Hematopoietic multipotent progenitor cell treated with erythropoietin and hydrocortisone succinate and interleukin-3 and kit ligand, for 17 days (in vitro differentiated cells): ENCODE measurements around the gene PLPP7.

Source experiments
- DNase-seq: peaks from one replicate; pipeline ENCODE4 v3.0.0-alpha.2; 2015; ENCODE audit warnings: low spot score

PLPP7 gene

GRCh38 chr9:131281119-131281965 is 8.2 kb upstream of the PLPP7 start:
- no peak for DNase-seq

DNA sequence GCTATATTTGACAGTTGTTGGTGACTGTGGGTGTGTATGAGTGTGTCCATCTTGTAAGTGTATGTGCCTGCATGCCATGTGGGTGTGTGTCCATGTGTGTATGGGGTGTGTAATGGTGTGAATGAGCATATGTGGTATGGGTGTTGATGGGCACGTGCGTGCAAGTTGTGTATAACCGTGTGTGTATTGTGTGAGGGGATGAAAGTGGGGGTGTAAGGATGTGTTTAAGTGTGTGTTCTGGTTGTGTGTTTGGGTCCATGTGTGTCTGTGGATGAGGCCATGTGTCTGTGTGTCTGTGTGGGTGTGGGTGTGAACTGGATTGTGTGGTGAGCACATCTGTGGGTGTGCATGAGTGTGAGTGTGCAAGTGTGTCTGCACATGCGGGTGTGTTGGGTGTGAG is 7.3 kb upstream of the PLPP7 start:
- DNase-seq = no peak

GRCh38 chr9:131282688-131283422 is 6.7 kb upstream of the PLPP7 start:
- DNase-seq = no peak

DNA sequence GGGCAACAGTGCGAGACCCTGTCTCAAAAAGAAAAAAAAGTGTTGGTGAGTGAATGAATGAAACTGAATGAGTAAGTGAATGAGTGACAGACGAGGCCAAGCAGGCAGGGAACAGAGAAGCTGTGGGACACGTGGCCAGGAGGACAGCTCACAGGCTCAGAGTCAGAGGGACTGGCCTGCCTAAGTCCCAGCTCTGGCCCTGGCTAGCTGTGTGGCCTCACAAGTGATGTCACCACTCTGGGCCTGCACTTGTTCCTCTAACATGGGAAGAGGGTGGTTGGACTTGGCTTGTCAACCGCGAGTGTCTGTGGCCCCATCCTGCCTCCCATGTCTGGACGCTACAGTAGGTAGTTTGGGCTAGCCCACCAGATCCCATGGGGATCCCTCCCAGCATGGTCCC is 4.7 kb upstream of the PLPP7 start:
- DNase-seq = no peak

DNA sequence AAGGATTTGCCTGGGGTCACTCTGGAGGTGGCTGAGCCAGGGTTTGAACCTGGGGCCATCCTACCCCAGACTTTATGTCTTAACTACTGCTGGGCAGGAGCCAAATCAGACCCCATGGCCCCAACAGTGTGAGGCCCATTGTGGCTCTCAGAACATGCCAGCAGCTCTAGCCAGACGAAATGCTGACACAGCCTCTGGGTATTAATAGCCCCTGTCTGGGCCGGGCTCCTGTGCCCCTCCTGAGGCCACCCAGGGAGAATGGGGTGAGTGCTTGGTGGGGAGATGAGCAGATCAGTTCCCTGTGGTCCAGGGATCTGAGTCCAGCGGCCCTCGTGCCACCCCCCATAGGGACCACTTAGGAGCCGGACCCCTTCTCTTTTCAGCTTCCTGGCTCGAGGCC is 2.2 kb upstream of the PLPP7 start:
- no peak for DNase-seq

- no peak for DNase-seq
Observed at GRCh38 chr9:131288217-131288616, 1.3 kb upstream of the PLPP7 start.

- DNase-seq = no peak
Observed at GRCh38 chr9:131290036-131290766, 678 bp downstream of the PLPP7 start.

- DNase-seq = no peak
Observed at GRCh38 chr9:131290767-131291370, 1.3 kb downstream of the PLPP7 start.

DNA sequence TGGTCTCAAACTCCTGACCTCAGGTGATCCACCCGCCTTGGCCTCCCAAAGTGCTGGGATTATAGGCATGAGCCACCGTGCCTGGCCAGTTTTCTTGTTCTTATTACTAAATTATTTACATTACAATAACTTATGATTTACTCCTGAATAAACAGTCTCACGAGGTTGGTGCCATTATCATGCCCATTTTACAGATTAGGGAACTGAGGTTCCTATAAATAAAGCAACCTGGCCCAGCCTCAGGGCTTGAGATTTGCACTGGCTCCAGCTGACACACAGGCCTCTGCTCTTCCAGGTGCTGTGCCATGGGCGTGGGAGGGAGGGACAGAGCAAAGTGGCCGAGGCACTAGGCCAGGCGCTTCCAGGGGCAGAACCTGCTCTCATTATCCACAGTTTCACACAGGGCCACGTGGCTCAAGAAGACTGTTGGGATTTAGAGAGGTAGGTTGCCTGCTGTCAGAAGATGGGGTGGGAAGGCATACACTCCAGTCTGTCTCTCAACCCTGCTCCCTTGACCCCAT is 2.3 kb downstream of the PLPP7 start:
- no peak for DNase-seq

GRCh38 chr9:131292937-131293336 is 3.4 kb downstream of the PLPP7 start:
- DNase-seq = no peak

GRCh38 chr9:131296460-131296859 is 6.9 kb downstream of the PLPP7 start:
- no peak for DNase-seq

DNA sequence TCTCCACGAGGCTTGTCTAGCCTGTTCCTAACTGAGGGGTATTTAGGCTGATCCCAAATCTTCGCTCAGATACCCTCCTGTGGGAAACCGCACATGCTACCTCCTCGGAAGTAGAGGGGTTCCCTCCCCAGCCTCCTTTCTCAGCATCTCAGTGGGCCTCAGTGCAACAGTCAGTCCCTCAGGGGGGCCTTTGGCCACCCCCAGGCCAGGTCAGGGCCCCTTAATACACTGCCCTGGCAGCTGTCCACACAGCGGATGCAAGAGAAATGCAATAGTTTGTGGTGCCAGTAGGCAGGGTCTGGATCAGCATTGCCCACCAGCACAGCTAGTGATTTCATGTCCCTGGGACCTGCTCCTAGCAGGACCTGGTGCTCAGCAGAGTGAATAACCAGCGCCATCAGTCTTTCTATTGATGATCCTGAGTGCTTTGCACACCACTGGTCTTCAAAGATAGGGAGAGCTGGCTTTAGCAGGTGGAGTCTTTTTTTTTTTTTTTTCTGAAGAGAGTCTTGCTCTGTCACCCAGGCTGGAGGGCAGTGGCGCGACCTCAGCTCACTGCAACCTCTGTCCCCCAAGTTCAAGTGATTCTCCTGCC is 7.5 kb downstream of the PLPP7 start:
- DNase-seq = no peak

DNA sequence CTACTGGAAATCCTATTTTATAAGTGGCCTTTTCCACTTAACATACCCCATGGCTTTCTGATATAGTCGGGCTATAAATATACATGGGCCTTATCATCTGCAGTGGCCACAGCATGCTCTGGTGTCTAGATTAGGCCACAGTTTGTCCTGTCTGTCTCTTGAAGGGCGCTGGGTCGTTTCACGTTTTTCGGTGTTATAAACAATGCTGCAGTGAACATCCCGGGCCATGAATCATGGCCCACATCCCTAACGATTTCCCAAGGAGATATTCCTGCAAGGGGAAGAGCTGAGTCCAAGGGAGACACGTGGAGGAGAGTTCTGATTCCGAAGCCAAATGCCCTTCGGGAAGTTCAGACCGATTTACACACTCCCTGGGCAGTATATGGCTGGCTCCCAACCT is 8.4 kb downstream of the PLPP7 start:
- DNase-seq = no peak

DNA sequence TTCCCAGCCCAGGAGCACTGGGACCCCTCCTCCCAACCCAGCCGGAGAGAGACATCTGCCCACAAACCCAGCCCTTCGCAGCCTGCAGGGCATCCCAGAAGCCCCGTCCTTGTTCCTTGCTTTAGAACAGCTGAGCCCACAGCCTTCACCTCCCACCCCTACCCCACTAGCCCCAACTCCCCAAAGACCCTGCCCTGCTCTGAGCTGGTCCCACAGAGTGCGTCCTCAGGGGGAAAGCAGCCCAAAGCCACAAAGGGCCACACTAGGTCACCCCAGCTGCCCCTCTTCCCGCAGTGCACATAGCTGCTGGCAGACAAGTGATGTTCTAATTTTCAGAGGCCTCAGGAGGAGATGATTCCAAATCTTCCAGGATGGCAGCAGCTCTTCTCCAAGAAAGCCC is 8.8 kb downstream of the PLPP7 start:
- no peak for DNase-seq

DNA sequence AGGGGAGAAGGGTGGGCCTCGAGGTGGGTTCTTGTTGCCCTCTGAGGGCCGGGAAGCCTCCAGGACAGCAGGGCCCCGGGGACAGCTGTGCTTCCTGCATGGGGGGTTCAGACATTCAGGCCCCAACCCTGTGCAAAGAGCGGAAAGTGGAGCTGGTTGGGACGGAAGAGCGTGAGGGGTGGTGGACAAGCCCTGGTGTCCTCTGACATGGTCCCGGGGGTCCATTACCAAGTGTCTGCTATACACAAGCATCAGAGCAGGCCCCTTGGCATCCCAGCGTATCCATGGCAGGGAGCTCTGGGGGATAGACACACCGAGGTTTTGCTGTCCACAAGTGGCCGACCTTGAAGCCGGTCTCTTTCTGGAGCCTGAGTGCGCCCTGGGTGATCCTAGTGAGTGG is 9.3 kb downstream of the PLPP7 start:
- no peak for DNase-seq

DNA sequence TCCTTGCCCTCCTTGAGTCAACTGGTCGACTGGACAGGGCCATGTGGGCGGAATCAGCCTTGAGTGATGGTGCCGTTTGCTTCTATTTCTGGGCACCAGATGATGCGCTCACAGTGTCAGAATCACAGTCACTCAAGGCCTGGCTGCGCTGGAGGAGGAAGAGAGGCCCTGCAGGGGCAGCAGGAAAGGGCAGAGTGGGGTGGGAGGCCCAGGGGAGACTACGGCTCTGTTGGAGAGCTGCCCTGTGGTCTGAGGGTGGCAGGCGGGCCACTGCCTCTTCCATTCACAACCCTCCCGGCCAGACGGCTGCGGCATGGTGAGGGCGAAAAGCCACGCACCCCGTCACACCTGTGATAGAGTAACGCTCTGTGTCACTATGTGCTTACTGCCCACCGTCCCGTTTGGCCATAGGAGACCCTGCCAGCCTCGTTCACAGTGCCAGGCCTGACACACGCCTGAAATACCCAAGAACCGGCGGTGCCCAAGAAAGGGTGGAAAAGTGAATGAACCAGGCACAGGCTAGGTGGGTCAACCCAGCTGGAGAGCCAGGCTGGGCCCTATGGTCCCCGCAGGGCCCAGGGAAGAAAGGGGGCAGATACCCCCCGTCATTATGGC is 9.9 kb downstream of the PLPP7 start:
- DNase-seq = no peak

- no peak for DNase-seq
Observed at GRCh38 chr9:131299961-131300347, 10.4 kb downstream of the PLPP7 start.

- DNase-seq = no peak
Observed at GRCh38 chr9:131300444-131300843, 10.9 kb downstream of the PLPP7 start.

- DNase-seq = no peak
Observed at GRCh38 chr9:131302244-131303075, 12.9 kb downstream of the PLPP7 start.
